Stimulated activated CD4-positive, alpha-beta T cell treated with anti-CD3 and anti-CD28 coated beads, Interleukin-4, amount 100 ng/mL, for 48 hours (primary cell): ENCODE data around the gene CD151.

Source experiments
- DNase-seq, 2 donors: peaks; one replicate each; pipeline ENCODE4 v3.0.0-alpha.2; 2020; ENCODE audit warnings: low read depth in 2 of 2

The CD151 gene

GRCh38 chr11:858053-858761 is 25.5 kb downstream of the CD151 start:
- DNase-seq = no peak

- no peak for DNase-seq
These were observed 26.1 kb downstream of the CD151 start for GRCh38 chr11:858762-859339.

- no peak for DNase-seq
These were observed 26.8 kb downstream of the CD151 start for GRCh38 chr11:859394-860131.

- DNase-seq = no peak
These were observed 27.7 kb downstream of the CD151 start for GRCh38 chr11:860234-861104.

GRCh38 chr11:861105-861479 is 28.3 kb downstream of the CD151 start:
- DNase-seq = no peak

- DNase-seq = no peak
These were observed 29.4 kb downstream of the CD151 start for GRCh38 chr11:862081-862661.

GRCh38 chr11:862696-863022 is 29.9 kb downstream of the CD151 start:
- DNase-seq = no peak

- no peak for DNase-seq
These were observed 30.5 kb downstream of the CD151 start for GRCh38 chr11:863023-863909.

- no peak for DNase-seq
These were observed 31.4 kb downstream of the CD151 start for GRCh38 chr11:863910-864827.

GRCh38 chr11:864898-865297 is 32.1 kb downstream of the CD151 start:
- DNase-seq = no peak

- no peak for DNase-seq
These were observed 33.0 kb downstream of the CD151 start for GRCh38 chr11:865462-866430.

GRCh38 chr11:866481-866880 is 33.7 kb downstream of the CD151 start:
- no peak for DNase-seq

GRCh38 chr11:867856-868358 is 35.2 kb downstream of the CD151 start:
- no peak for DNase-seq

- DNase-seq = no peak
These were observed 35.6 kb downstream of the CD151 start for GRCh38 chr11:868394-868793.

GRCh38 chr11:868802-869201 is 36.0 kb downstream of the CD151 start:
- no peak for DNase-seq

GRCh38 chr11:869399-870126 is 36.8 kb downstream of the CD151 start:
- no peak for DNase-seq

- DNase-seq = no peak
These were observed 37.3 kb downstream of the CD151 start for GRCh38 chr11:870127-870413.

GRCh38 chr11:870418-870817 is 37.7 kb downstream of the CD151 start:
- DNase-seq = no peak
